HFF-Myc (cell line): ENCODE measurements around the gene KCNJ6.

Source experiments
- DNase-seq: peaks from one replicate; pipeline ENCODE4 v3.0.0-alpha.2; 2011; ENCODE audit warnings: low read depth; ENCODE audit errors: extremely low read depth
- H3K4me3 ChIP-seq: replicated peaks from 2 replicates; pipeline ENCODE4 v1.5.1; 2011; ENCODE audit warnings: low read depth, mild to moderate bottlenecking, control low read depth, low read length
- TF ChIP-seq, protein P1 (sequence below): IDR thresholded peaks from 2 replicates; pipeline ENCODE4 v1.5.1; 2012; ENCODE audit warnings: mild to moderate bottlenecking, low read depth, low read length, control low read depth; ENCODE audit errors: missing control alignments

The KCNJ6 gene

DNA sequence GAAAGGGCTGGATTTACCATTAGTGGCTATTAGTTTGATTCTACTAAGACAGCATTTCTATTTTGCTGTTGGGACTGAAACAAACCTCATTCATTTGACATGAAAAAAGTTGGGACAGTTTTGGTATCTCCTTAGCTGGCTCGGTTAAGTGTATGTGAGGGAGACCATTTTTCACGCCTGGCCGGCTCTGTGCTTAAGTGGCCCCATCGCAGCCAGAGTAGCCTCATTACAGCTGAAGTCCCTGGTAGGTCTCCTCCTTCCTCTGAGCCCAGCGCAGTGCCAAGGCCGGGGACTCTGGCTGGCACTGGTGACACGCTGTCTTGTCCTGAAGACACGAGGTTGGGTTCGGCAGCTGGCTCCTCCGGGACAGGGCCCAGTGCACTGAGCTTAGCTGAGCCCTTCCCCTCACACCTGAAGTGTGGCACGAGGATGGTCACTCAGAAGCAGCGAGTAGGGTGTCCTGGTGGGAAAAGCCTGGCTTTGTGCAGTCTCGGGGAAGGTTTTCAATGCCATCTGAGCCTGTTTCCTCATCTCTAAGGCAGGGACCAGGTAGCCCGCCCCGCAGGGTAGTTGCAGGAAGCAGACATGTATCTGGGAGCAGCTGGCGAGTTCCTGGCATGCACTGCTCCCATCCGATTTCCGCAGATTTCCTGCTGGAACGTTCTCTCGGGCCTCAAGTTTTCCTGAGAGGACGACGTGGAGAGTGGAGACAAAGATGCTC lies 353.2 kb downstream of the KCNJ6 start:
- no peak for DNase-seq
- peak overlapping the region; percentile 54 for H3K4me3 ChIP-seq
- TF ChIP-seq, protein P1, sequence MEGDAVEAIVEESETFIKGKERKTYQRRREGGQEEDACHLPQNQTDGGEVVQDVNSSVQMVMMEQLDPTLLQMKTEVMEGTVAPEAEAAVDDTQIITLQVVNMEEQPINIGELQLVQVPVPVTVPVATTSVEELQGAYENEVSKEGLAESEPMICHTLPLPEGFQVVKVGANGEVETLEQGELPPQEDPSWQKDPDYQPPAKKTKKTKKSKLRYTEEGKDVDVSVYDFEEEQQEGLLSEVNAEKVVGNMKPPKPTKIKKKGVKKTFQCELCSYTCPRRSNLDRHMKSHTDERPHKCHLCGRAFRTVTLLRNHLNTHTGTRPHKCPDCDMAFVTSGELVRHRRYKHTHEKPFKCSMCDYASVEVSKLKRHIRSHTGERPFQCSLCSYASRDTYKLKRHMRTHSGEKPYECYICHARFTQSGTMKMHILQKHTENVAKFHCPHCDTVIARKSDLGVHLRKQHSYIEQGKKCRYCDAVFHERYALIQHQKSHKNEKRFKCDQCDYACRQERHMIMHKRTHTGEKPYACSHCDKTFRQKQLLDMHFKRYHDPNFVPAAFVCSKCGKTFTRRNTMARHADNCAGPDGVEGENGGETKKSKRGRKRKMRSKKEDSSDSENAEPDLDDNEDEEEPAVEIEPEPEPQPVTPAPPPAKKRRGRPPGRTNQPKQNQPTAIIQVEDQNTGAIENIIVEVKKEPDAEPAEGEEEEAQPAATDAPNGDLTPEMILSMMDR = no peak

DNA sequence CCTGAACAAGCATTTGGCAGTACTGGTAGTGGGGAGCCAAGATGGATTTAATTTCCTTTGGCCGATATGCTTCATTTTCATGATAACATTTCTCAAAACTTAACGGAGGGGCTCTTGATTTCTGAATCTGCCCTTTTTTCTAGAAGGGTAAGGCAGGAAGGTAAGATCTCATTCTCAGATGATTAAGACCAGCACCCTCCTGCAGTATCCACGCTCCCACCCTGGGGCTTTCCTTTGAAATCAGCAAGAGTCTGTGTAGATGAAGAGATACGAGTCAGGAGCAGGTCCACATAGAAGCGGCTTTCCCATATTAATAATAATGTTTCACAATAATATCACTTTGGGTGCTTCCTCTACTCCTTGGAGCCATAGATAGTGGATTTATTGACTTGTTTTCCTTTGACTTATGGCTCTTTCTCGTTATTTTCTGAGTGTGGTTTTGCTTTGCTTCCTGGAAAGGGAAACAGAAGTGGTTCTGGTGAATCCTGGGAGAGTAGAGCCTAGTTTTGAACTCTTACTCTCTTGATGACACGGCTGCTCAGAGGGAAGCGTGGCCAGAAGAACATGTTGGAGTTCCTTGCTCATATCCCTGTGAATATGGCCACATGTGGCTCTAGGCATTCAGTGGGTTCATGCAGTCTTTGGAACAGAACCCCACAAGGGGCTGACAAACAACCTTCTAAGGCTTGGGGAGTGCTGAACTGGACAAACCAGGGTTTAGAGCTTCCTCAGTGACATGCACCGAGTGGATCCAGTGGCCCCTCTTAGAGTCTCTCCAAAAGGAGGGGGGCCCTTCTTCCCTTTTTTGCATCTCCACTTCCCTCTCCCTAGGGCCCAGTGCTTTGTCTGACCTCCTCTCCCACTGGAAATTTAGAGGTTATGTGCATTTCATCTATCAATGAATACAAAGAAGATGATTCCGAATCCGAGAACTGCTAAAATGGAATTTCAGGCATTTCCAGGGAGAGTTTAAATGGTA lies 354.0 kb downstream of the KCNJ6 start:
- no peak overlapping the region for H3K4me3 ChIP-seq
- no peak for DNase-seq
- TF ChIP-seq, protein P1 = no peak

GRCh38 chr21:37561506-37561905 lies 354.8 kb downstream of the KCNJ6 start:
- TF ChIP-seq, protein P1 = no peak

GRCh38 chr21:37560385-37560784 lies 355.9 kb downstream of the KCNJ6 start:
- TF ChIP-seq, protein P1 = no peak
- DNase-seq = no peak
- no peak overlapping the region for H3K4me3 ChIP-seq

More at GRCh38 chr21:37561506-37561905, 354.8 kb downstream of the KCNJ6 start:
- no peak overlapping the region for H3K4me3 ChIP-seq
- DNase-seq = no peak

DNA sequence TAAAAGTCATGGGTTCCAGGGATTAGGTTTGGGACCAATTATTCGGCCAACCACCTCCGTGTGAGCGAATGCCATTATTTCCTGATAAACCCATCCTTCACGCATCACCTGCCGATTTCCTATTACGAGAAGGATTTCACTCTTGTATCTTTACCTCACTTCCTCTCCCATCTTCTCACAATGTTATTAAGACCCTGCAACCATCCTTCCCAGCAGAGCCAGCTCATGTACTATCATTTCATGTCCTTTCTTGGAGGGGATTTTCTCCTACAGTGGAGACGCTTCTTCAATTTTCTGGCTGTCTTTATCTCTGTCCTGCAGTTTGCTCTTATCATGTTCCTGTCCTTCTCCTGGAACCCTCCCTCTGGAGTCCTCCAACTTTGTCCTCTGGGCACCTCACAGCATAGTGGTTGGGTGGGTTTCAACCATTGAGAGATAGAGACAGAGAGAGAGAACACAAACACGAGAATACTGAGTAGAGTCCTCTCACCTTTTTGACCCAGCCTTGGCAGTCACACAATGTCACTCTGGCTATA lies 357.5 kb downstream of the KCNJ6 start:
- DNase-seq = no peak

More for the DNA sequence above, 357.5 kb downstream of the KCNJ6 start:
- TF ChIP-seq, protein P1 = no peak
- H3K4me3 ChIP-seq = no peak overlapping the region
